GDM1 (cell line): ENCODE results near the gene FAM3C.
"Not testable (repeated sequence)": the region's sequence is repeated elsewhere in the genome, so short reads cannot be mapped to it uniquely, and the experiment has no call there.

Experiments
- DNase-seq: peaks from one replicate; lab custom pipeline; 2025; lab: John Stamatoyannopoulos, UW

The FAM3C gene

GRCh38 chr7:121330053-121330833 is 65.9 kb downstream of the FAM3C start:
- no peak for DNase-seq

- DNase-seq, result no peak
These were observed 66.7 kb downstream of the FAM3C start for GRCh38 chr7:121329191-121330052.

- no peak for DNase-seq
These were observed 67.5 kb downstream of the FAM3C start, which contains the start of gene WNT16 for GRCh38 chr7:121328508-121329190. TSS of gene WNT16 (plus strand) at chr7:121329000. CDS start at chr7:121329293, 293 bp downstream.

- no peak for DNase-seq
These were observed 68.4 kb downstream of the FAM3C start for GRCh38 chr7:121327671-121328070.

- no peak for DNase-seq
These were observed 72.4 kb downstream of the FAM3C start for GRCh38 chr7:121323515-121324302.

GRCh38 chr7:121322460-121322859 is 73.6 kb downstream of the FAM3C start:
- no peak for DNase-seq

GRCh38 chr7:121315170-121315569 is 80.9 kb downstream of the FAM3C start:
- not testable (repeated sequence) for DNase-seq

GRCh38 chr7:121313793-121314676 is 82.1 kb downstream of the FAM3C start:
- DNase-seq, result no peak

GRCh38 chr7:121313220-121313792 is 82.8 kb downstream of the FAM3C start:
- no peak for DNase-seq

- no peak for DNase-seq
These were observed 89.0 kb downstream of the FAM3C start for GRCh38 chr7:121307021-121307574.

GRCh38 chr7:121306565-121306964 is 89.5 kb downstream of the FAM3C start:
- DNase-seq, result no peak

GRCh38 chr7:121305109-121305508 is 91.0 kb downstream of the FAM3C start:
- no peak for DNase-seq

GRCh38 chr7:121304102-121304658 is 91.9 kb downstream of the FAM3C start:
- no peak for DNase-seq

- DNase-seq, result no peak
These were observed 92.5 kb downstream of the FAM3C start for GRCh38 chr7:121303422-121304101.

GRCh38 chr7:121302214-121302745 is 93.8 kb downstream of the FAM3C start:
- DNase-seq, result no peak

- no peak for DNase-seq
These were observed 94.5 kb downstream of the FAM3C start for GRCh38 chr7:121301446-121302213.

GRCh38 chr7:121300685-121301420 is 95.3 kb downstream of the FAM3C start:
- DNase-seq, result no peak
